ENCODE results near the gene NOCT. TPM values are rescaled to one million over a fixed set of nuclear protein-coding genes. Genes with fewer than 3 reads are reported as not detected.
A peak's percentile ranks its signal among the peaks of the same experiment; 100 is the strongest.

NOCT gene
- total RNA-seq, 1 donor from 2014 or later: 4.8 TPM

GRCh38 chr4:139060591-139060990, 45.0 kb downstream of the NOCT start:
- Histone ChIP-seq H3K36me3 (peaks cover 97% of the 10 kb centered on the region), H3K9me3 (no peaks in the 10 kb centered on the region), H3K4me3 (no peak overlapping the region), H3K27me3 (no peaks in the 10 kb centered on the region), H3K4me1 (no peaks in the 10 kb centered on the region), H3K27ac (no peak overlapping the region)
- no peak for ATAC-seq
- intact Hi-C loops (cut with DNase I): no loop called here
- TF ChIP-seq CTCF (IDR thresholded peaks at IDR 0.05): no peak
- DNase-seq: no peak

- Histone ChIP-seq H3K27ac (no peak overlapping the region), H3K9me3 (no peaks in the 10 kb centered on the region), H3K27me3 (no peaks in the 10 kb centered on the region), H3K4me3 (no peak overlapping the region), H3K4me1 (peaks cover 41% of the 10 kb centered on the region), H3K36me3 (peaks cover 23% of the 10 kb centered on the region)
- DNase-seq (no peak), ATAC-seq (no peak)
- TF ChIP-seq CTCF (IDR thresholded peaks at IDR 0.05): no peak
- intact Hi-C loops (cut with DNase I): no loop called here
These were observed 60.6 kb downstream of the NOCT start for GRCh38 chr4:139076016-139076744.

- no peaks in the 10 kb centered on the region for H3K9me3 ChIP-seq
- peaks cover 7% of the 10 kb centered on the region for H3K36me3 ChIP-seq
- no peak for ATAC-seq
- no peak for TF ChIP-seq CTCF (IDR thresholded peaks at IDR 0.05)
- H3K4me1 ChIP-seq: peaks cover 54% of the 10 kb centered on the region
- no peak overlapping the region for H3K27ac ChIP-seq
- no peak for DNase-seq
- no peaks in the 10 kb centered on the region for H3K27me3 ChIP-seq
- H3K4me3 ChIP-seq: no peak overlapping the region
- intact Hi-C loops (cut with DNase I): no loop called here
These were observed 62.2 kb downstream of the NOCT start for GRCh38 chr4:139077567-139078355.

- H3K36me3 ChIP-seq: no peaks in the 10 kb centered on the region
- TF ChIP-seq CTCF (IDR thresholded peaks at IDR 0.05): no peak
- H3K4me3 ChIP-seq: no peak overlapping the region
- no peaks in the 10 kb centered on the region for H3K27me3 ChIP-seq
- intact Hi-C loops (cut with DNase I): no loop called here
- no peaks in the 10 kb centered on the region for H3K9me3 ChIP-seq
- ATAC-seq (no peak), DNase-seq (no peak)
- H3K27ac ChIP-seq: no peak overlapping the region
- peaks cover 54% of the 10 kb centered on the region for H3K4me1 ChIP-seq
These were observed 63.3 kb downstream of the NOCT start for GRCh38 chr4:139078926-139079325.

GRCh38 chr4:139082750-139083606, 67.4 kb downstream of the NOCT start:
- no peaks in the 10 kb centered on the region for H3K27me3 ChIP-seq
- H3K9me3 ChIP-seq: no peaks in the 10 kb centered on the region
- no peaks in the 10 kb centered on the region for H3K36me3 ChIP-seq
- H3K27ac ChIP-seq: peak overlapping the region; percentile 96
- intact Hi-C loops (cut with DNase I): no loop called here
- peak overlapping the region; percentile 90 for H3K4me3 ChIP-seq
- DNase-seq (peak; percentile 96), ATAC-seq (peak; percentile 93)
- no peak for TF ChIP-seq CTCF (IDR thresholded peaks at IDR 0.05)
- H3K4me1 ChIP-seq: peaks cover 31% of the 10 kb centered on the region
